Subcutaneous abdominal adipose tissue (tissue), 5 donors: ENCODE results near the gene HAGHL.

Source experiments
- H3K27ac ChIP-seq: one replicate; pipeline ENCODE4 v1.7.0; 2013; ENCODE audit warnings: low read depth, mild to moderate bottlenecking, inconsistent platforms, low read length, moderate library complexity
- H3K27me3 ChIP-seq, 5 donors: one replicate each; pipeline ENCODE4 v1.7.0; 2013; ENCODE audit warnings: low read length in 5 of 5, inconsistent platforms in 1 of 5; ENCODE audit not compliant: control insufficient read depth in 5 of 5, insufficient read depth in 4 of 5
- H3K36me3 ChIP-seq, 5 donors: one replicate each; pipeline ENCODE4 v1.7.0; 2013; ENCODE audit warnings: low read length in 5 of 5; ENCODE audit not compliant: control insufficient read depth in 5 of 5, insufficient read depth in 5 of 5
- H3K4me1 ChIP-seq, 5 donors: one replicate each; pipeline ENCODE4 v1.7.0; 2013; ENCODE audit warnings: low read length in 5 of 5, mild to moderate bottlenecking in 3 of 5, moderate library complexity in 1 of 5; ENCODE audit not compliant: control insufficient read depth in 5 of 5, insufficient read depth in 5 of 5
- H3K4me3 ChIP-seq, 5 donors: one replicate each; pipeline ENCODE4 v1.7.0; 2013; ENCODE audit warnings: low read length in 5 of 5, low read depth in 1 of 5
- H3K9ac ChIP-seq, 5 donors: one replicate each; pipeline ENCODE4 v1.7.0; 2013; ENCODE audit warnings: low read length in 5 of 5, mild to moderate bottlenecking in 4 of 5, moderate library complexity in 3 of 5
- H3K9me3 ChIP-seq, 5 donors: one replicate each; pipeline ENCODE4 v1.7.0; 2013; ENCODE audit warnings: low read length in 5 of 5; ENCODE audit not compliant: control insufficient read depth in 5 of 5
- donor health status: healthy.
- donor health status: healthy.
- donor health status: healthy.
- donor health status: healthy.
- donor health status: healthy.

The HAGHL gene

GRCh38 chr16:698911-699671 is 27.8 kb upstream of the HAGHL start:
- H3K27me3 ChIP-seq = peaks cover 53 to 77% (median 59%) of the 10 kb centered on the region in 5 donors

GRCh38 chr16:700684-701584 is 26.0 kb upstream of the HAGHL start:
- Histone ChIP-seq H3K4me3 (no peak overlapping the region), H3K9ac (no peak overlapping the region), H3K36me3 (no peaks in the 10 kb centered on the region), H3K27me3 (peaks cover 52 to 72% (median 55%) of the 10 kb centered on the region in 5 donors), H3K4me1 (peaks cover 0 to 4% (median 1%) of the 10 kb centered on the region in 5 donors), H3K9me3 (no peaks in the 10 kb centered on the region), H3K27ac (no peak overlapping the region)

More at GRCh38 chr16:698911-699671, 27.8 kb upstream of the HAGHL start:
- Histone ChIP-seq H3K4me1 (peaks cover 0 to 11% (median 10%) of the 10 kb centered on the region in 5 donors), H3K36me3 (no peaks in the 10 kb centered on the region), H3K9ac (no peak overlapping the region), H3K4me3 (no peak overlapping the region), H3K27ac (no peak overlapping the region), H3K9me3 (peaks cover 0 to 4% (median 0%) of the 10 kb centered on the region in 5 donors)

- Histone ChIP-seq H3K27ac (no peak overlapping the region), H3K9me3 (no peaks in the 10 kb centered on the region), H3K27me3 (peaks cover 57 to 76% (median 63%) of the 10 kb centered on the region in 5 donors), H3K4me3 (no peak overlapping the region), H3K9ac (no peak overlapping the region), H3K36me3 (no peaks in the 10 kb centered on the region), H3K4me1 (peaks cover 0 to 5% (median 3%) of the 10 kb centered on the region in 5 donors)
Observed at GRCh38 chr16:702341-702740, 24.6 kb upstream of the HAGHL start.

- Histone ChIP-seq H3K4me3 (no peak overlapping the region), H3K27me3 (peaks cover 66 to 84% (median 70%) of the 10 kb centered on the region in 5 donors)
Observed at GRCh38 chr16:703406-703805, 23.5 kb upstream of the HAGHL start.

GRCh38 chr16:704047-704446 is 22.9 kb upstream of the HAGHL start:
- Histone ChIP-seq H3K9me3 (no peaks in the 10 kb centered on the region), H3K27me3 (peaks cover 72 to 88% (median 76%) of the 10 kb centered on the region in 5 donors), H3K36me3 (no peaks in the 10 kb centered on the region), H3K9ac (no peak overlapping the region), H3K27ac (no peak overlapping the region), H3K4me3 (no peak overlapping the region), H3K4me1 (peaks cover 0 to 5% (median 3%) of the 10 kb centered on the region in 5 donors)

More at GRCh38 chr16:703406-703805, 23.5 kb upstream of the HAGHL start:
- Histone ChIP-seq H3K36me3 (no peaks in the 10 kb centered on the region), H3K27ac (no peak overlapping the region), H3K9me3 (no peaks in the 10 kb centered on the region), H3K4me1 (peaks cover 0 to 5% (median 3%) of the 10 kb centered on the region in 5 donors), H3K9ac (no peak overlapping the region)

- no peaks in the 10 kb centered on the region for H3K36me3 ChIP-seq
- no peak overlapping the region for H3K27ac ChIP-seq
- no peaks in the 10 kb centered on the region for H3K9me3 ChIP-seq
- H3K27me3 ChIP-seq = peaks cover 76 to 88% (median 79%) of the 10 kb centered on the region in 5 donors
- peaks cover 0 to 5% (median 3%) of the 10 kb centered on the region in 5 donors for H3K4me1 ChIP-seq
- H3K9ac ChIP-seq = no peak overlapping the region
- no peak overlapping the region for H3K4me3 ChIP-seq
Observed at GRCh38 chr16:704552-705380, 22.1 kb upstream of the HAGHL start.

GRCh38 chr16:705431-706188 is 21.3 kb upstream of the HAGHL start, which contains the start of gene FBXL16:
Gene FBXL16, minus strand, starts transcription at chr16:705801. Its CDS starts 8,396 bp downstream, at chr16:697405.
- Histone ChIP-seq H3K9me3 (no peaks in the 10 kb centered on the region), H3K4me1 (peaks cover 0 to 5% (median 3%) of the 10 kb centered on the region in 5 donors), H3K9ac (no peak within 1 kb of the TSS), H3K36me3 (no peaks in the 10 kb centered on the region), H3K27me3 (peaks cover 77 to 90% (median 80%) of the 10 kb centered on the region in 5 donors), H3K27ac (no peak within 1 kb of the TSS), H3K4me3 (no peak within 1 kb of the TSS)

GRCh38 chr16:706189-707061 is 20.5 kb upstream of the HAGHL start:
- Histone ChIP-seq H3K4me1 (peaks cover 0 to 5% (median 0%) of the 10 kb centered on the region in 5 donors), H3K27me3 (peaks cover 81 to 92% (median 83%) of the 10 kb centered on the region in 5 donors), H3K36me3 (no peaks in the 10 kb centered on the region), H3K9ac (no peak overlapping the region), H3K9me3 (no peaks in the 10 kb centered on the region), H3K4me3 (no peak overlapping the region), H3K27ac (no peak overlapping the region)
